Type B pancreatic cell (in vitro differentiated cells): ENCODE results near the gene AGXT2. TPM values are rescaled to one million over a fixed set of nuclear protein-coding genes. Genes with fewer than 3 reads are reported as not detected.
A peak's percentile ranks its signal among the peaks of the same experiment; 100 is the strongest.

Source experiments
- DNase-seq: peaks from one replicate; pipeline ENCODE4 v3.0.0; 2021; ENCODE audit warnings: mixed read lengths; ENCODE audit not compliant: unreplicated experiment; ENCODE audit errors: extremely low spot score
- H3K27ac Mint-ChIP-seq: 2 replicates; pipeline ENCODE4 v1.8.0; 2021; ENCODE audit warnings: mild to moderate bottlenecking, mixed read lengths
- H3K27me3 Mint-ChIP-seq: 2 replicates; pipeline ENCODE4 v1.8.0; 2021; ENCODE audit warnings: mixed read lengths
- H3K36me3 Mint-ChIP-seq: 2 replicates; pipeline ENCODE4 v1.8.0; 2021; ENCODE audit warnings: mixed read lengths
- H3K4me1 Mint-ChIP-seq: one replicate; pipeline ENCODE4 v1.8.0; 2021; ENCODE audit warnings: mixed read lengths; ENCODE audit not compliant: unreplicated experiment
- H3K4me3 Mint-ChIP-seq: 2 replicates; pipeline ENCODE4 v1.8.0; 2021; ENCODE audit warnings: mild to moderate bottlenecking, mixed read lengths
- H3K9me3 Mint-ChIP-seq: 2 replicates; pipeline ENCODE4 v1.8.0; 2021; ENCODE audit warnings: mixed read lengths
- CTCF ChIP-seq: fragments of 200-600 bp; sonication (generic); conservative IDR thresholded peaks from 2 replicates; pipeline ENCODE4 v1.5.0; 2021; ENCODE audit warnings: antibody characterized with exemption, mild to moderate bottlenecking
- total RNA-seq: library from RNA; stranded (reverse); gene quantifications from 2 replicates; pipeline ENCODE4 v1.2.1, GENCODE V29; 2021; ENCODE audit warnings: low replicate concordance

AGXT2 gene
- total RNA-seq, 1 donor from 2014 or later, result not detected

- no peaks in the 10 kb centered on the region for H3K4me1 Mint-ChIP-seq
- TF ChIP-seq CTCF, result no peak
- H3K27ac Mint-ChIP-seq, result no peak overlapping the region
Observed at GRCh38 chr5:34968258-34968657, 79.5 kb downstream of the AGXT2 start.

GRCh38 chr5:34967540-34967939, 80.2 kb downstream of the AGXT2 start:
- Mint-ChIP-seq H3K9me3 (no peaks in the 10 kb centered on the region), H3K36me3 (no peaks in the 10 kb centered on the region), H3K27me3 (no peaks in the 10 kb centered on the region), H3K4me3 (no peak overlapping the region), H3K27ac (no peak overlapping the region), H3K4me1 (no peaks in the 10 kb centered on the region)
- no peak for TF ChIP-seq CTCF
- DNase-seq, result no peak

More at GRCh38 chr5:34968258-34968657, 79.5 kb downstream of the AGXT2 start:
- Mint-ChIP-seq H3K36me3 (no peaks in the 10 kb centered on the region), H3K27me3 (no peaks in the 10 kb centered on the region), H3K4me3 (no peak overlapping the region), H3K9me3 (no peaks in the 10 kb centered on the region)
- DNase-seq, result no peak

GRCh38 chr5:34959323-34959722, 88.4 kb downstream of the AGXT2 start:
- H3K27me3 Mint-ChIP-seq, result no peaks in the 10 kb centered on the region
- no peak overlapping the region for H3K27ac Mint-ChIP-seq
- no peak overlapping the region for H3K4me3 Mint-ChIP-seq
- H3K36me3 Mint-ChIP-seq, result peaks cover 12% of the 10 kb centered on the region
- DNase-seq, result no peak
- no peak for TF ChIP-seq CTCF
- peaks cover 7% of the 10 kb centered on the region for H3K4me1 Mint-ChIP-seq
- no peaks in the 10 kb centered on the region for H3K9me3 Mint-ChIP-seq

GRCh38 chr5:34957857-34958690, 89.7 kb downstream of the AGXT2 start:
- peaks cover 12% of the 10 kb centered on the region for H3K36me3 Mint-ChIP-seq
- no peak for DNase-seq
- H3K27ac Mint-ChIP-seq, result no peak overlapping the region
- TF ChIP-seq CTCF, result peak; percentile 74
- H3K4me1 Mint-ChIP-seq, result peaks cover 7% of the 10 kb centered on the region
- no peaks in the 10 kb centered on the region for H3K9me3 Mint-ChIP-seq
- no peak overlapping the region for H3K4me3 Mint-ChIP-seq
- no peaks in the 10 kb centered on the region for H3K27me3 Mint-ChIP-seq

- peaks cover 12% of the 10 kb centered on the region for H3K36me3 Mint-ChIP-seq
- DNase-seq, result no peak
- H3K27me3 Mint-ChIP-seq, result no peaks in the 10 kb centered on the region
- H3K4me1 Mint-ChIP-seq, result peaks cover 7% of the 10 kb centered on the region
- H3K9me3 Mint-ChIP-seq, result no peaks in the 10 kb centered on the region
- H3K4me3 Mint-ChIP-seq, result no peak overlapping the region
- no peak for TF ChIP-seq CTCF
- H3K27ac Mint-ChIP-seq, result no peak overlapping the region
Observed at GRCh38 chr5:34957321-34957720, 90.4 kb downstream of the AGXT2 start.

Other genes with a start within 250 kb of the AGXT2 start
- gene TTC23L, start 208.8 kb downstream of the AGXT2 start, total RNA-seq, result 1.8 and 2.1 TPM in 2 replicates
- gene RAD1, start 132.4 kb downstream of the AGXT2 start, total RNA-seq, result 19.5 and 20.9 TPM in 2 replicates
- gene BRIX1, start 132.2 kb downstream of the AGXT2 start, total RNA-seq, result 32.7 and 38.0 TPM in 2 replicates
- 46.6 and 53.2 TPM in 2 replicates for gene DNAJC21, start 118.4 kb downstream of the AGXT2 start, total RNA-seq
- gene PRLR, start 182.5 kb upstream of the AGXT2 start, total RNA-seq, result 6.7 and 10.0 TPM in 2 replicates